ENCODE results near the gene MALSU1. TPM values are rescaled to one million over a fixed set of nuclear protein-coding genes. Genes with fewer than 3 reads are reported as not detected.

MALSU1 gene
- total and polyA plus RNA-seq, 2 of the 13 experiments (the other 11 are each of a cell fraction or from before 2014, with no cell fraction given), result 72.0 to 141 TPM

- TF ChIP-seq EP300 (IDR thresholded peaks at IDR 0.05; ENCODE audit: low read depth in 2 of 2, low read length in 2 of 2) (peak in 1 of 2 experiments; percentile 41; a peak in 1 of 4 replicates), EP300 (CRISPR knock-in tag; IDR thresholded peaks at IDR 0.05; ENCODE audit: borderline replicate concordance) (no peak), SOX13 (IDR thresholded peaks at IDR 0.05) (no peak), SOX13 (CRISPR knock-in tag; conservative IDR thresholded peaks at IDR 0.05 in 1 of 2, IDR thresholded peaks at IDR 0.05 in 1 of 2) (peak in 1 of 2 experiments; percentile 36; a peak in 2 of 4 replicates), HOXA3 (CRISPR knock-in tag; IDR thresholded peaks at IDR 0.05) (peak; percentile 61; the same call in 1 of the 2 replicates), FOSL1 (CRISPR knock-in tag; IDR thresholded peaks at IDR 0.05; ENCODE audit: borderline replicate concordance) (peak; percentile 67; the same call in 1 of the 2 replicates), RARA (CRISPR knock-in tag; IDR thresholded peaks at IDR 0.05) (peak; percentile 16; the same call in 1 of the 2 replicates), JDP2 (CRISPR knock-in tag; IDR thresholded peaks at IDR 0.05; ENCODE audit: borderline replicate concordance) (no peak), PHF8 (CRISPR knock-in tag; IDR thresholded peaks at IDR 0.05) (no peak), FOXM1 (CRISPR knock-in tag; IDR thresholded peaks at IDR 0.05) (no peak), CBX1 (IDR thresholded peaks at IDR 0.05; ENCODE audit: low read depth) (no peak), ZMYM4 (CRISPR knock-in tag; IDR thresholded peaks at IDR 0.05) (peak; percentile 61; the same call in 1 of the 2 replicates), KDM3A (CRISPR knock-in tag; IDR thresholded peaks at IDR 0.05; ENCODE audit: low read depth) (peak; percentile 74), KLF12 (CRISPR knock-in tag; IDR thresholded peaks at IDR 0.05; ENCODE audit: borderline replicate concordance) (no peak), SP4 (CRISPR knock-in tag; IDR thresholded peaks at IDR 0.05) (0 out of 2 replicates have a peak, but pooled peaks have one; percentile 33), GMEB1 (CRISPR knock-in tag; IDR thresholded peaks at IDR 0.05; ENCODE audit: borderline replicate concordance) (no peak), HNRNPK (IDR thresholded peaks at IDR 0.05; ENCODE audit: low read depth, low read length, poor library complexity, severe bottlenecking) (no peak), THRA (CRISPR knock-in tag; IDR thresholded peaks at IDR 0.05; ENCODE audit: borderline replicate concordance) (peak; percentile 23; the same call in 1 of the 2 replicates)
- TF ChIP-seq, protein P1, sequence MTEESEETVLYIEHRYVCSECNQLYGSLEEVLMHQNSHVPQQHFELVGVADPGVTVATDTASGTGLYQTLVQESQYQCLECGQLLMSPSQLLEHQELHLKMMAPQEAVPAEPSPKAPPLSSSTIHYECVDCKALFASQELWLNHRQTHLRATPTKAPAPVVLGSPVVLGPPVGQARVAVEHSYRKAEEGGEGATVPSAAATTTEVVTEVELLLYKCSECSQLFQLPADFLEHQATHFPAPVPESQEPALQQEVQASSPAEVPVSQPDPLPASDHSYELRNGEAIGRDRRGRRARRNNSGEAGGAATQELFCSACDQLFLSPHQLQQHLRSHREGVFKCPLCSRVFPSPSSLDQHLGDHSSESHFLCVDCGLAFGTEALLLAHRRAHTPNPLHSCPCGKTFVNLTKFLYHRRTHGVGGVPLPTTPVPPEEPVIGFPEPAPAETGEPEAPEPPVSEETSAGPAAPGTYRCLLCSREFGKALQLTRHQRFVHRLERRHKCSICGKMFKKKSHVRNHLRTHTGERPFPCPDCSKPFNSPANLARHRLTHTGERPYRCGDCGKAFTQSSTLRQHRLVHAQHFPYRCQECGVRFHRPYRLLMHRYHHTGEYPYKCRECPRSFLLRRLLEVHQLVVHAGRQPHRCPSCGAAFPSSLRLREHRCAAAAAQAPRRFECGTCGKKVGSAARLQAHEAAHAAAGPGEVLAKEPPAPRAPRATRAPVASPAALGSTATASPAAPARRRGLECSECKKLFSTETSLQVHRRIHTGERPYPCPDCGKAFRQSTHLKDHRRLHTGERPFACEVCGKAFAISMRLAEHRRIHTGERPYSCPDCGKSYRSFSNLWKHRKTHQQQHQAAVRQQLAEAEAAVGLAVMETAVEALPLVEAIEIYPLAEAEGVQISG (CRISPR knock-in tag; IDR thresholded peaks at IDR 0.05), result peak; percentile 51
- TF ChIP-seq, protein P2, sequence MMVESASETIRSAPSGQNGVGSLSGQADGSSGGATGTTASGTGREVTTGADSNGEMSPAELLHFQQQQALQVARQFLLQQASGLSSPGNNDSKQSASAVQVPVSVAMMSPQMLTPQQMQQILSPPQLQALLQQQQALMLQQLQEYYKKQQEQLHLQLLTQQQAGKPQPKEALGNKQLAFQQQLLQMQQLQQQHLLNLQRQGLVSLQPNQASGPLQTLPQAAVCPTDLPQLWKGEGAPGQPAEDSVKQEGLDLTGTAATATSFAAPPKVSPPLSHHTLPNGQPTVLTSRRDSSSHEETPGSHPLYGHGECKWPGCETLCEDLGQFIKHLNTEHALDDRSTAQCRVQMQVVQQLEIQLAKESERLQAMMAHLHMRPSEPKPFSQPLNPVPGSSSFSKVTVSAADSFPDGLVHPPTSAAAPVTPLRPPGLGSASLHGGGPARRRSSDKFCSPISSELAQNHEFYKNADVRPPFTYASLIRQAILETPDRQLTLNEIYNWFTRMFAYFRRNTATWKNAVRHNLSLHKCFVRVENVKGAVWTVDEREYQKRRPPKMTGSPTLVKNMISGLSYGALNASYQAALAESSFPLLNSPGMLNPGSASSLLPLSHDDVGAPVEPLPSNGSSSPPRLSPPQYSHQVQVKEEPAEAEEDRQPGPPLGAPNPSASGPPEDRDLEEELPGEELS (CRISPR knock-in tag; IDR thresholded peaks at IDR 0.05), result peak; percentile 35; the same call in 1 of the 2 replicates
Observed at GRCh38 chr7:23273141-23273599, 26.0 kb upstream of the MALSU1 start (continued).
